ENCODE measurements around the gene DAPL1. TPM values are rescaled to one million over a fixed set of nuclear protein-coding genes. Genes with fewer than 3 reads are reported as not detected.
"Not testable (repeated sequence)": the region's sequence is repeated elsewhere in the genome, so short reads cannot be mapped to it uniquely, and the experiment has no call there.

Gene DAPL1
- total and polyA plus RNA-seq, 7 experiments from 2014 or later: not detected

DNA sequence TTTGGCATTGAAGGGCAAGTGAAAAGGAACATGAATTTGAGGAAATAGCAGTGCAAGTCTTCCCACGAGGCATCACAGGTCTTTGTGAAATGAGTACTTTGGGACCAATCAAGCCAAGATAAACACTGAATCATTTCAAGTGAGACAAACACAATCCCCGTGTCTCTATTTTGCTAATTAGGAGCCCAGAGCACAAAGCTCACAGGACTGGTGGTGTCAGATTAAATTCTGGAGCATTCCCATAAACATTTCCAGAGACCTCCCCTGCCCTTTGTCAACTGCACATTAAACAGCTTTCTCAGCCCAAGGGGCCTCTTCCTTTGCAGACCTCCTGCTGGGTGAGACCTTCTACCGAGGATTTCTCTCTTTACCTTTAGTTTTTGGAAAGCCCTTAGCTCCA lies 50.7 kb downstream of the DAPL1 start:
- ChIA-PET POLR2A (no interaction called here), CTCF (no interaction called here)
- Mint-ChIP-seq H3K9me3 (peaks cover 0 to 1% (median 0%) of the 10 kb centered on the region in 11 donors), H3K4me3 (no peak overlapping the region), H3K27ac (no peak overlapping the region), H3K4me1 (no peaks in the 10 kb centered on the region), H3K36me3 (no peaks in the 10 kb centered on the region), H3K27me3 (peaks cover 5 to 14% (median 6%) of the 10 kb centered on the region in 5 donors)
- Histone ChIP-seq H3K4me3 (ENCODE audit: low read length) (no peak overlapping the region), H3K36me3 (ENCODE audit: control insufficient read depth in 2 of 3, insufficient read depth in 3 of 3, low read length in 3 of 3) (no peaks in the 10 kb centered on the region), H3K9me3 (ENCODE audit: control insufficient read depth in 2 of 3, low read length in 3 of 3) (no peaks in the 10 kb centered on the region), H3K4me1 (ENCODE audit: control insufficient read depth in 2 of 2, insufficient read depth in 2 of 2, low read length in 2 of 2) (no peaks in the 10 kb centered on the region), H3K27ac (ENCODE audit: low read depth, low read length) (no peak overlapping the region), H3K27me3 (ENCODE audit: control insufficient read depth in 2 of 2, insufficient read depth in 2 of 2, low read length in 2 of 2) (no peaks in the 10 kb centered on the region)
- intact Hi-C loops (cut with micrococcal nuclease): no loop called here
- DNase-seq: no peak
- ATAC-seq: no peak

DNA sequence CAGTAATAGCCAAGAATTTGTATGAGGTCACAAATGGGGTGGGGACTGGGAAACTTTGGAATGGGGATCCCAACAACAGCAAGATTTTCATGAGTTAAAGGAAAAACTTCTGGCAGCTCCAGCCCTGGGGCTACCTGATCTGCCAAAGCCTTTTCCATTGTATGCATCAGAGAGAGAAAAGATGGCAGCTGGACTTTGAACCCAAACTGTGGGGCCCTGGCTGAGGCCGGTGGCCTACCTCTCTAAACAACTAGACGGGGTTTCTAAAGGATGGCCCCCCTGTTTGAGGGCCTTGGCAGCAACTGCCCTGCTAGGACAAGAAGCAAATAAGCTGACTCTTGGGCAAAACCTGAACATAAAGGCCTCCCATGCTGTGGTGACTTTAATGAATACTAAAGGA lies 52.4 kb downstream of the DAPL1 start:
- H3K4me3 ChIP-seq (ENCODE audit: low read length); ATAC-seq; H3K27me3 Mint-ChIP-seq; CTCF ChIA-PET; H3K27ac ChIP-seq (ENCODE audit: low read depth, low read length); DNase-seq; H3K4me1 ChIP-seq (ENCODE audit: control insufficient read depth in 2 of 2, insufficient read depth in 2 of 2, low read length in 2 of 2); intact Hi-C loops (cut with micrococcal nuclease); H3K9me3 Mint-ChIP-seq; H3K36me3 Mint-ChIP-seq; POLR2A ChIA-PET; H3K9me3 ChIP-seq (ENCODE audit: control insufficient read depth in 2 of 3, low read length in 3 of 3); H3K4me3 Mint-ChIP-seq; H3K4me1 Mint-ChIP-seq; H3K27me3 ChIP-seq (ENCODE audit: control insufficient read depth in 2 of 2, insufficient read depth in 2 of 2, low read length in 2 of 2); H3K36me3 ChIP-seq (ENCODE audit: control insufficient read depth in 2 of 3, insufficient read depth in 3 of 3, low read length in 3 of 3); H3K27ac Mint-ChIP-seq: not testable (repeated sequence)

GRCh38 chr2:158848031-158848970 lies 53.2 kb downstream of the DAPL1 start:
- ATAC-seq; intact Hi-C loops (cut with micrococcal nuclease); POLR2A ChIA-PET; H3K27ac ChIP-seq (ENCODE audit: low read depth, low read length); H3K27me3 ChIP-seq (ENCODE audit: control insufficient read depth in 2 of 2, insufficient read depth in 2 of 2, low read length in 2 of 2); H3K4me1 Mint-ChIP-seq; H3K36me3 Mint-ChIP-seq; H3K4me1 ChIP-seq (ENCODE audit: control insufficient read depth in 2 of 2, insufficient read depth in 2 of 2, low read length in 2 of 2); H3K27me3 Mint-ChIP-seq; H3K4me3 ChIP-seq (ENCODE audit: low read length); DNase-seq; H3K4me3 Mint-ChIP-seq; H3K9me3 Mint-ChIP-seq; H3K9me3 ChIP-seq (ENCODE audit: control insufficient read depth in 2 of 3, low read length in 3 of 3); H3K27ac Mint-ChIP-seq; H3K36me3 ChIP-seq (ENCODE audit: control insufficient read depth in 2 of 3, insufficient read depth in 3 of 3, low read length in 3 of 3): not testable (repeated sequence)
- CTCF ChIA-PET: interaction anchor here (0.7 kb wide), 1 partner anchor 271 kb away, joined by 3 read pairs; no protein-coding TSS in a partner anchor

- DNase-seq; H3K4me1 Mint-ChIP-seq; intact Hi-C loops (cut with micrococcal nuclease); H3K27ac Mint-ChIP-seq; H3K9me3 ChIP-seq (ENCODE audit: control insufficient read depth in 2 of 3, low read length in 3 of 3); POLR2A ChIA-PET; ATAC-seq; CTCF ChIA-PET; H3K9me3 Mint-ChIP-seq; H3K27me3 ChIP-seq (ENCODE audit: control insufficient read depth in 2 of 2, insufficient read depth in 2 of 2, low read length in 2 of 2); H3K36me3 Mint-ChIP-seq; H3K4me3 Mint-ChIP-seq; H3K4me3 ChIP-seq (ENCODE audit: low read length); H3K4me1 ChIP-seq (ENCODE audit: control insufficient read depth in 2 of 2, insufficient read depth in 2 of 2, low read length in 2 of 2); H3K36me3 ChIP-seq (ENCODE audit: control insufficient read depth in 2 of 3, insufficient read depth in 3 of 3, low read length in 3 of 3); H3K27ac ChIP-seq (ENCODE audit: low read depth, low read length): not testable (repeated sequence)
- H3K27me3 Mint-ChIP-seq: peaks cover 0 to 14% (median 6%) of the 10 kb centered on the region in 5 donors
These were observed 65.1 kb downstream of the DAPL1 start for GRCh38 chr2:158860179-158860578.

GRCh38 chr2:158861626-158862025 lies 66.5 kb downstream of the DAPL1 start:
- POLR2A ChIA-PET; DNase-seq; H3K36me3 ChIP-seq (ENCODE audit: control insufficient read depth in 2 of 3, insufficient read depth in 3 of 3, low read length in 3 of 3); H3K27ac Mint-ChIP-seq; ATAC-seq; H3K27me3 ChIP-seq (ENCODE audit: control insufficient read depth in 2 of 2, insufficient read depth in 2 of 2, low read length in 2 of 2); H3K4me1 ChIP-seq (ENCODE audit: control insufficient read depth in 2 of 2, insufficient read depth in 2 of 2, low read length in 2 of 2); H3K4me1 Mint-ChIP-seq; intact Hi-C loops (cut with micrococcal nuclease); CTCF ChIA-PET; H3K27ac ChIP-seq (ENCODE audit: low read depth, low read length); H3K4me3 ChIP-seq (ENCODE audit: low read length); H3K4me3 Mint-ChIP-seq; H3K9me3 ChIP-seq (ENCODE audit: control insufficient read depth in 2 of 3, low read length in 3 of 3); H3K9me3 Mint-ChIP-seq; H3K36me3 Mint-ChIP-seq: not testable (repeated sequence)
- H3K27me3 Mint-ChIP-seq: peaks cover 0 to 14% (median 6%) of the 10 kb centered on the region in 5 donors

- ATAC-seq; H3K4me1 Mint-ChIP-seq; H3K27me3 ChIP-seq (ENCODE audit: control insufficient read depth in 2 of 2, insufficient read depth in 2 of 2, low read length in 2 of 2); H3K27ac Mint-ChIP-seq; H3K4me3 Mint-ChIP-seq; H3K9me3 Mint-ChIP-seq; H3K36me3 Mint-ChIP-seq; POLR2A ChIA-PET; H3K4me3 ChIP-seq (ENCODE audit: low read length); intact Hi-C loops (cut with micrococcal nuclease); H3K9me3 ChIP-seq (ENCODE audit: control insufficient read depth in 2 of 3, low read length in 3 of 3); H3K27ac ChIP-seq (ENCODE audit: low read depth, low read length); H3K4me1 ChIP-seq (ENCODE audit: control insufficient read depth in 2 of 2, insufficient read depth in 2 of 2, low read length in 2 of 2); DNase-seq; CTCF ChIA-PET; H3K36me3 ChIP-seq (ENCODE audit: control insufficient read depth in 2 of 3, insufficient read depth in 3 of 3, low read length in 3 of 3): not testable (repeated sequence)
- H3K27me3 Mint-ChIP-seq: peaks cover 0 to 10% (median 0%) of the 10 kb centered on the region in 5 donors
These were observed 70.4 kb downstream of the DAPL1 start for GRCh38 chr2:158865469-158865868.
